Measurements from ENCODE around the gene AKR1C2. TPM values are rescaled to one million over a fixed set of nuclear protein-coding genes. Genes with fewer than 3 reads are reported as not detected.
"Not testable (repeated sequence)": the region's sequence is repeated elsewhere in the genome, so short reads cannot be mapped to it uniquely, and the experiment has no call there.

The AKR1C2 gene
- polyA plus RNA-seq, 3 donors, result 80.9 to 394 (median 200) TPM

DNA sequence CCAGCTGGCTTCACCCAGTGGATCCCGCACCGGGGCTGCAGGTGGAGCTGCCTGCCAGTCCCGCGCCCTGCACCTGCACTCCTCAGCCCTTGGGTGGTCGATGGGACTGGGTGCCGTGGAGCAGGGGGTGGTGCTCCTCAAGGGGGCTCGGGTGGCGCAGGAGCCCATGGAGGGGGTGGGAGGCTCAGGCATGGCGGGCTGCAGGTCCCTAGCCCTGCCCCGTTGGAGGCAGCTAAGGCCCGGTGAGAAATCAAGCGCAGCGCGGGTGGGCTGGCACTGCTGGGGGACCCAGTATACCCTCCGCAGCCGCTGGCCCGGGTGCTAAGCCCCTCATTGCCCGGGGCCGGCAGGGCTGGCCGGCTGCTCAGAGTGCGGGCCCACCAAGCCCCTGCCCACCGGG lies 28.8 kb upstream of the AKR1C2 start:
- H3K27ac ChIP-seq (ENCODE audit: low read depth, low read length), result not testable (repeated sequence)
- WGBS, 3 donors, result 92 to 97% (median 92%) methylated on average over 13 to 22 of the region's 22 CpGs

DNA sequence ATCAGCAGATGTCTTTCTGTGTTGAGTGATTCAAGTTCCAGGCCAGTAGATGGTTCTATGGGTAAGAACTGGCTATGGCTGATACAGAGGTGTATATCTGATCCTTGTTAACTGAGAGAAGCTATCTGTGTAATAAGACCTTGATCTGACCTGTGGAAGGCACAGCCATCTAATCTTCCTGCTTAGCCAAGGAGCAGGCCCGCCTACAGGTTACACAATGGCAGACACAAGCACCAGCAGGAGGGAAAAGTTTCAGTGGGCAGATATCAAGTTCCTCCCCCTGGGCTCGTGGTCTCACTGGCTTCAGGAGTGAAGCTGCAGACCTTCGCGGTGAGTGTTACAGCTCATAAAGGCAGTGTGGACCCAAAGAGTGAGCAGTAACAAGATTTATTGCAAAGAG lies 27.9 kb upstream of the AKR1C2 start:
- WGBS, 3 donors, result 65 to 92% (median 90%) methylated on average over 3 to 4 of the region's 4 CpGs

DNA sequence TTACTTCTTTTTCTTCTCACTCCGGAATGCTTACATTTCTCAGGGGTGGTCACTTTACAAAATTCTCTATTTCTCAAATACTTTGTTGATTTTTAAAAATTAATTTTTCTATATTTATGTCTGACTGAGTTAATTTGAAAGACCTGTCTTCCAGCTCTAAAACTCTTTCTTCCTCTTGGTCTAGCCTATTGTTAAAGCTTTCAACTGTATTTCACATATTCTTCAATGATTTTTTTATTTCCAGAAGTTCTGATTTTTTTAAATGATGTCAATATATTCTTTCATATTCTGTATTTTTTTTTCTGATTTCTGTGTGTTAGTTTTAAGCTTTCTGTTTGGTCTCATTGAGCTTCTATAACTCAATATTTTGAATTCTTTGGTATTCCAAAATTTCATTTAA lies 27.3 kb upstream of the AKR1C2 start:
- WGBS, 3 donors, result 92 to 93% (median 93%) methylated on average over 1 of the region's 1 CpG
- no peak overlapping the region for H3K27ac ChIP-seq (ENCODE audit: low read depth, low read length)

More for the DNA sequence above, 27.9 kb upstream of the AKR1C2 start:
- not testable (repeated sequence) for H3K27ac ChIP-seq (ENCODE audit: low read depth, low read length)

DNA sequence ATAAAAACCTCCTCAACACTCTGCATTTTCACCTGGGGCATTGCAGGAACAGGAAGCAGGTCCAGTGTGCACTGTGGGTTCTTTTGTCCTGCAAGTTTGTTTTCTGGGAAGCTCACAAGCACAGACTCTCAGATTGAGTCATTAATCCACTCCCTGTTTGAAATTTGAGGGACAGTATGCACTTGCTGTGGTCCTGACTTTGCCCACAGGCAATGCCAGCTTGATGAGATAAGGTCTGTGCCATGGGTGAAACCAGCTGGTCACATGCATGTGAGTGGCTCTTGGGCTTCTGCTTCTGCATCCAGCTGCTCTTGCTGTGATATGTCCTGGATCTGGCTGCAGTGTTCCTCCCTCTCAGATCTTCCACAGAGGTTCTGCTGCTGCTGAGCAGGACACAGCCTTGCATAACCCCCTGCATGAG lies 21.8 kb upstream of the AKR1C2 start:
- not testable (repeated sequence) for H3K27ac ChIP-seq (ENCODE audit: low read depth, low read length)

DNA sequence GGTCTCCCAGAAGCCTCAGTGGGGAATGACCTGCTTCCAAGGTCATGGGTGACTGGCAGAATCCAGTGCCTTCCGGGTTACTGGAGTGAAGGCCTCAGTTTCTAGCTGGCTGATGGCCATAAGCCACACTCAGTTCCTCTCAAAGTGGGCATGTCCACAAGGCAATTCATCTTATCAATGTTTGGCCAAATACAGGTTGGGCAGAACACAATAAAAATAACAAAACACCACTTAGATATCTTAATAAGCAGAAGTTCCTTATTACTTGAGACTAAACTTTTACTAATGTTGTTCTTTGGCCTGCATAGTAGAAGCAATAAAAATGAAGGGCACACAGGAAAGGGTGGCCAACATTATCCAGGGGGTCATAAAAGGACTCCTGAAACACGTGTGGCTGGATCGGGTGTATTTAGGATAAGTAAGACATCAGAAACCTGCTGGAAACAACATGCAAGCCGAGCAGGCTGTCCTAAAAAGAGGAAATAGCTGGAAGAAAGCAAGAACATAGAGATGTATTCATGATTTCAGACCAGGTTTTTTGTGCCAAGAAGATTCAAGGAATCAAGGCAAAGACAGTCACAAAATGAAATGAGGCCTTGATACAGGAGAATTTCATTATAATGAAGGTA lies 19.6 kb upstream of the AKR1C2 start:
- WGBS, 3 donors, result 44 to 62% (median 49%) methylated on average over 4 of the region's 4 CpGs
- no peak overlapping the region for H3K27ac ChIP-seq (ENCODE audit: low read depth, low read length)

DNA sequence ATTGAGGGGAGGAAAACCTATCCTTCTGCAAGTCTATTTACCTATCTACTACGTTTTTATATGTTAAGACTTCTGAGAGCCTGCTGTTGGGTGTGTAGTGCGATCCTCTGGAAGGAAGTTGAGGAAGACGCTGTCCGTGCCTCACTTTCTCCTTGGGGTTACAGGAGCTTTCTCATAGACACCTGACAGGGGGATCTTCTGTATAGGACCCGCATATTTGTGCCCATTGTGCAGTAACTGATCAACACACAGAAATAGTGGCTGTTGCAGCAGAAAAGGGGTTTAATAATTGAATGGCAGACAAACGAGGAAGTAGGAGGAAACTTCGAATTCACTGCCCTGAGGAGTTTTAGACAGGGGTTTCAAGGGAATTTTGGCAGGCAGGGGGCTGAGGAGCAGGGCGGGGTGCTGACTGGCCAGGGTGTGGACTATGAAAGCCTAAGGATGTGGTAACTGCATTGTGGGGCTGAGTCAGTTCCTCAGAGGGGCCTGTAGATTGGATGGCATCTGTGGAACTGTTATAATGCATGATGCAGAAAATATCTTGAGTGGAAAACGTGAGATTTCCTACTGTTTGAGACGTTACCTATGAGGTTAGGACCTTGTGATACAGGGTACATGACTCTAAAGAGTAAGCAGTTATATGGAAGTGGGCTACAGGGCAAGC lies 18.1 kb upstream of the AKR1C2 start:
- H3K27ac ChIP-seq (ENCODE audit: low read depth, low read length), result not testable (repeated sequence)
- 62 to 83% (median 76%) methylated on average over 8 to 9 of the region's 10 CpGs for WGBS, 3 donors

DNA sequence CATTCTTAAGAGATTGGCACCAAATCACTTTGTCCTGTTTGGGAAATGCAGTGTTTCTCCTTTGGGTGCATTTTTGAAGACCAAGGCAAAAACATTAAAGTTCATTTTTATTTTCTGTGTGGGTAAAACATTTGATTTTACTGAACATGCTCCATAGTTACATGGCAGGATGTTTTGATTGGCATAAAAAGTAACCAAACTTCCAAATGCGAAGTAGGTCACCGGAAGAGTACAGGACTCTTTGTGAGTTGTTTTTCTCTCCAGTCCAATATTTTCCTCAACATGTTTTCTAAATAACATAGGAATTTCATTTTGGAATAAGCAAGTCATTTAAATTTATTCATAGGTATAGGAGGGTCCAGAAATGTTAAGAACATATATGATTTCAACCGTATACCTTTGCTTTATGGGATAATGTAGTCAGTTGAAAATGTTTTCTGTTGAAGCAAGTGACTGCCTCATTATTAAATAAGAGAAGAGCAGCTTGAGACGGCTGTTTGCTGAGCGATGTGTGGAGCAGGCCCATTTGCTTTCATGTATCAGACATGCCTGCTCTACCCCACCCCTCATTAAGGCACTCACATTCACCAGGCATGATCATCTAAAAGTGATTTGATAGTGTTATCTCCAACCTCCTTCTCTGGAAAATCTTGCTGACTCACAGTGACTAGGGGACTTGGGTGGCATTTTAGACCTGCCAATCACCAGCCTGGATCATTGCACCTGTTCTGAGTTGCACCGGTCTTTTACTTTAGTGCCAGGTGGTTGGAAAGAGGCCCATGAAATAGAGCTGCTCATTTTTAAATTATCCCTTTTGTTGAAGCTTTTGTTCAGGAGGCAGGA lies 16.3 kb upstream of the AKR1C2 start:
- not testable (repeated sequence) for H3K27ac ChIP-seq (ENCODE audit: low read depth, low read length)
- 62 to 82% (median 72%) methylated on average over 6 of the region's 6 CpGs for WGBS, 3 donors

DNA sequence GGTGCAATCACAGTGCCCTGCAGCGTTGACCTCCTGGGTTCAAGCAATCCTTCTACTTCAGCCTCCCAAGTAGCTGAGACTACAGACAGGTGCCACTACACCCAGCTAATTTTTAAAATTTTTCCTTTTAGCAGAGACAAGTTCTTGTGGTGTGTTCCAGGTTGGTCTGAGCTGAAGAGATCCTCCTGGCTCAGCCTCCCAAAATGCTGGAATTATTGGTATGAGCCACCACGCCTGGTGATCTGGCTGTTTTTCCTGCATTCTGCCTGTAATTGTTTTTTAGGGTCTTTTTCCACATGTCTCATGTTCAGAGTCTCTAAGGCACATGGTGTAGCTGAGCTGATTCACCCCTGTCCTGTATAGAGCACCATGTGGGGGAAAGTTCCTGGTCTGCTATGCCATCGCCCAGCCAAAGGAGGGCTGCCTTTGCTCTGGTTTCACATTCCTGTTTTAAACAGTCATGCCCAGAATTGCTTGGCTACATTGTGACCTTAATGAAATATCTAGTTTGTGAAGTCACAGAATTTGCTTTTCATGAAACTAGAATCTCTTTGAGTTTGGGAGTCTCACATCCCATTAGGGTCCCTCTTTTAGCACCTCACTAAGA lies 15.1 kb upstream of the AKR1C2 start:
- not testable (repeated sequence) for H3K27ac ChIP-seq (ENCODE audit: low read depth, low read length)
- 57 to 67% (median 64%) methylated on average over 3 of the region's 3 CpGs for WGBS, 3 donors

DNA sequence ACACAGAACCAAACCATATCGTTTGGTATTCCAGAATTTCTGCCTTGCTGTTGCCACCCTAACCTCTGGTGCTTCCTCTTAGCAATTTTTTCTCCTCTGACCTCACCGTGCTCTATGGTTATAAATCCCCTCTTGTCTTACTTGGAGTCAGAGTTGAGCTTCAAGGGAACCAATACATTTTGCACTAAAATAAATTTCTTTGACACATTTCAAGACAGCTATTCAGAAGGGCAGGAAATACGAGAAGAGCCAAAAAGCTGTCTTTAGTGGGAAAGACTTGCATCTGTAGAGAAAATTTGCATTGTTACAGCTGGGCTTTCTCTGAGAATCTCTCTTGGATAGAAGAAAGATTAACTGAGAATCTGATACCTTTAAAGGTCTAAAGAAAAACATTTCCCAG lies 14.5 kb upstream of the AKR1C2 start:
- 37 to 75% (median 44%) methylated on average over 3 of the region's 3 CpGs for WGBS, 3 donors
- H3K27ac ChIP-seq (ENCODE audit: low read depth, low read length), result no peak overlapping the region

DNA sequence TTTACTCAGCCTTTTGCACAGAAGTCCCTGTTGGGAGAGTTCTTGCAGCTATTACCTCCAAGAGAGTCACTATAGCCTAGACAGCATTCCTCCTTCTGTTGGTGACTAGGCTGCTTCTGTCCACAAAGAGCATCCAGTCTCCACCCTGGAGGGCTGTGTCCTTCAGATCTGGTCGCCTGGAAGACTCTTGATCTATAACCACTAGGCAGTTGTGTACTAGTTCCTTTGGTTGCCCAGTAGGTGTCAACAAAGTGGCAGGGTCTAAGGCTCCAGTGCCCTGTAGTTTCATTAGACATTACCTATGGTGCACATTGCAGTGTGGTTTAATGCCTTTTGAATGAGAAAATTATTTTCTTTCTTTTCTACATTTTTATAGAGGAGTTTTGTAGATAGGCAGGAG lies 11.3 kb upstream of the AKR1C2 start:
- H3K27ac ChIP-seq (ENCODE audit: low read depth, low read length), result no peak overlapping the region
- 38 to 59% (median 43%) methylated on average over 1 of the region's 1 CpG for WGBS, 3 donors

DNA sequence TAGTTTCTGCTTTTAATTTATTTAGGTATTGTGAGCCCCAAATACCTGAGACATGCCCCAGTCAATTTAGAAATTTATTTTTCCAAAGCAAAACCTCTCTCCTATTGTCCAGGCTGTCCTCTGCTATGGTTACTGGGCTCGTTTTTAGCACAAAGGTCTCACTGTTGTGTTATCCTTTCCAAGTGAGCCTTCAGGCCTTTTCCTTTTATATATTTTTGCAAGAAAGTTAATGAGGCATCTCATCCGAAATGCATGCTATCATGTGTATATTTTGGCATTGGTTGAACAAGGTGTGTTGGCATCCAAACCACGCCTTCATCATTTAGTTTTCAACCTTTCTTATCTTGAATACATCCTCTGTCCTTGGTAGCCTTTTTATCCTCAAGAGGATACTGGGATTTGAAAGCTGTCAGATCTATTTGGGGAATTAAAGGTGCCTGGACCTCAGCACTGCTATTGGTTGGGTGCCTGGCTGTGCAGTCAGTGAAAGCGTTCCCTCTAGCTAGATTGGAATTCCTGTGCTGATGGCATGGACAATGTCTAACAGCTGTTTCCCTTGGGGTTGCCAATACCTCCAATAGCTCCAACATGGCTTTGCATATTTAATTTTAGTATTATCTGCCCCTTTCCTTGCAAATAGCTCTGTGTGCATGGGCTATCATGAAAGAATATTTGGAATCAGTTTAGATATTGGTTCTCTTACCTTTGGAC lies 10.7 kb upstream of the AKR1C2 start:
- 71 to 82% (median 78%) methylated on average over 4 of the region's 4 CpGs for WGBS, 3 donors
- not testable (repeated sequence) for H3K27ac ChIP-seq (ENCODE audit: low read depth, low read length)

DNA sequence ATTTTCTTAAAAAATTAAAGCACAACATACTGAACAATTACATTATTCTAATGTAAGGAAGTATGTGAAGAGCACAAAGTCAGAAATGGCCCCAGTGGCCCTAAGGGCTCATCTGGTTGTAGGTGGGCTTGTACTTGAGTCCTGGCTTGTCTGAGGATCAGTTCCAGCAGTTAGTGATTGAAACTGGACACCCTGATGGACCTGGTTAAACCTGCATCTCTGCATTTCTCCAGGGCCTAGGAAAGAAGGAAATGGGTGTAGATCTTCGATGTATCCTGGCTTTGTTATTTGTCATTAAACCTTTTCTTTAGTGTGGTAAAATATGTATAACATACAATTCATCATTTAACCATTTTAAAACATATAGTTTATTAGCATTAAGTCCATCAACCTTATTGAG lies 9.7 kb upstream of the AKR1C2 start:
- no peak overlapping the region for H3K27ac ChIP-seq (ENCODE audit: low read depth, low read length)
- WGBS, 3 donors, result 68 to 82% (median 73%) methylated on average over 1 of the region's 1 CpG

DNA sequence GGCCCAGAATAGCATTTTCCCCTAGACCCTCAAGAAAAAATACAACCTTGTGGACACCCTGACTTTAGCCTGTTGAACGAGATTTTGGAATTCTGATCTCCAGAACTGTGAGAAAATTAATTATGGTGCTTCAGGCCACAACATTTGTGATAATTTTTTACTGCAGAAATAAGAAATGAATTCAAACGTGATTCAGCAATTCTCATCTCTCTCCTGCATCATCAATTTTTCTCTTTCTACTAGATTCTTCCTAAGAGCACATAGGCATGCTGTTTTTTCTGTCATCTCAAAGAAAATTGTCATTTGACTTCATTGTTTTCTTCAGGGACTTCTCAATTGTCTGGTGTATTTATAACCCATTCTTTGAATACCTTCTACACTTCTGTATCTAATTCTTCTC lies 8.9 kb upstream of the AKR1C2 start:
- 62 to 69% (median 66%) methylated on average over 2 of the region's 2 CpGs for WGBS, 3 donors
- no peak overlapping the region for H3K27ac ChIP-seq (ENCODE audit: low read depth, low read length)

DNA sequence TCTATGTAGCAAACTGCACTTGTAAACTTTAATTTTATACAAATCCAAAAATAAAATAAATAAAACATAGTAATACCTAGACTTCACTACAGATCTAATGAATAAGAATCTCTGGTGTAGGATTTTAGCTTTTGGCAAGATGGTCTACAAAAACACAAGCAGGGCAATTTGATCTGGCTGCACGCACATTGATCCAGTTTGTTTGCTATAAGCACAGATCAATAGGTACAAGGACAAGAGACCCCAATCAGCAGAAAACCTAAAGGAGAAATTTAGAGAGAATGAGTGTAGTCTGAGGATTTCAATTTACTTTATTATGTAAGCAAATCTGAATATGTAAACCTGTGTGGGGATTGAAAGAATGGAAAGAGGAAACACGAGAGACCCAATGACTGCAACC lies 7.7 kb upstream of the AKR1C2 start:
- H3K27ac ChIP-seq (ENCODE audit: low read depth, low read length), result not testable (repeated sequence)
- 92 to 96% (median 92%) methylated on average over 2 of the region's 2 CpGs for WGBS, 3 donors

DNA sequence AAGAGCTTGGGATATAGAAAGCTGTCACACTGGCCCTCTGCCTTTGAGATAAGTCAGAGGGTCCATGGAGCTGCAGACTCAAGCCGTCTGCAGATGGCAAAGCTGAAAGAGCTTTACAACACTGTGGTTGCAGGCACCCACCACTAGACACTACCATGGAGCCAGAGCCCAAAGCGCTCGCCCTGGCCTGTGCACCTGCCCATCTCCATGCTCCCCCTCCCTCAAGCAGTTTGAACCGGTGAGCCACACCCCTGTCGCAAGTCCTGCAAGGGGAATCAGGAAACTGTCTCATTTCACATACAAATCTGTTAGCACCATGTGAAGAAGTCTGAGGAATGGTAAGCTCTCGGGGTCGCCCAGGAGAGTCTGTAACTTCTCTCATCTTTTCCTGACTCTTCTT lies 6.4 kb upstream of the AKR1C2 start:
- WGBS, 3 donors, result 73 to 77% (median 75%) methylated on average over 4 to 6 of the region's 7 CpGs
- not testable (repeated sequence) for H3K27ac ChIP-seq (ENCODE audit: low read depth, low read length)

DNA sequence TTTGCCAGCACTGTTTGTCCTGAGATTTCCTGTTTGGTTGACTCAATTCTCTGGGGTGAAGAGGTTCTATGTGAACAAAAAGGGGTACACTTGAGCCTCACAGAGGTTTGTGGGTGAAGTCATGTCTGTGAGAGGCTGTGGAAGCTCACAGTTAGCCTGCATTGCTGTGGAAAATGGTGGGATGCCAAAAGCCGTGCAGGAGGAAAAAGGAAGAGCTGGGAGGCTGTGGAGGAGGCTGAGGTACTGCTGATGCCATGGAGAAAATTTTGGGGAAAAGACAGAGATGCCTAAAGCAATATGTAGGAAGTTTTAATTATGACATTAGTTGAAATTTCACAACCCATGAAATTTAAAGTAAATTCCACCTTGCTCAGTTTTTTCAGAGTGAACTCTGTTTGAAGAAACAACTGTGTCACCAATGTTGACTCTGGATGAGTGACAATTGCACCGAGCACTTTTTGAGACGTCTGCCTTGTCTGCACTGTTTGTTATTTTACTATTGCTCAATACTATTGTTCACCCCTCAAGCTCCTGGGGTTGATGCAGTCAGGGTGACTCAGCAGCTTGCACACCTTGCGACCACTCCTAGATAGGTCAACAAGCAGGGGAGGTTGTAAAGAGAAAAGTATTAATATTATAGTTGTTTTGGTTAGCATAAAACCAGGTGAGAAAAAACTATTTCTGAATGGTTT lies 5.3 kb upstream of the AKR1C2 start:
- WGBS, 3 donors, result 57 to 68% (median 66%) methylated on average over 4 of the region's 4 CpGs
- H3K27ac ChIP-seq (ENCODE audit: low read depth, low read length), result not testable (repeated sequence)

DNA sequence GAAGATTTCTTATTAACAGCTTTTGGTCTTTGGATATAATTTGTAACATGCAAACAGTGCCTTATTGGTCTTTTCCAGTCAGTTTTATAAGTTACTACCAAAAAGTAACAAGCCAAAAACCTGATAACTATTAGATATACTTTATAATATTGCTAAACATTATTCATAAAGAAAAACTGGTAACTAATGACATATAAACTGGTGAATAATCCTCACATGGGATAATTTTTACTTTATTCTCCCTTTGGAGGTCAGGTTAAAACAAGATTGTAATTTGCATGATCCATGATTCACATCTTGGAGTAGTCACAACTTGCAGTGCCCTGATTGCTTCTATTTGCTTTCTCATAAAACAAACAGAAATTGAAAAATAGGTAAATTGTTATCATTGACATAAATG lies 844 bp upstream of the AKR1C2 start:
- H3K27ac ChIP-seq (ENCODE audit: low read depth, low read length), result not testable (repeated sequence)

DNA sequence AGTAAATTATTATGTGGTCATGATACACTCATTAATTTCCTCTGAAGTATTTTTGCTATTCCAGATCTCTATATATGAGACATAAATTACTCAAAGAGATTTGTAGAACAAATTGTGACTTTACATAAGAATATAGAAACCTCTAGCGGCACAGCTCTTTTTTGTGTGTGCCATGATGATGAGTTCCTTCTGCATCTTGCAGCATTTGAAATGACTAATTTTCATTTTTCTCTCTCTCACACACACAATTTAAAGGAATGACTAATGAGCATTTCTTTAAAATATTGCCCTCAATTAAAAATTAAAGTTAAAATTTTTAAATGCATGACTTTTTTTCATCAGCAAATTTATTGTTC lies 351 bp upstream of the AKR1C2 start:
- H3K27ac ChIP-seq (ENCODE audit: low read depth, low read length), result not testable (repeated sequence)
- WGBS, 3 donors, result 0 to 3% (median 1%) methylated on average over 1 of the region's 1 CpG

All from adipose tissue (tissue), 3 donors.